Activated naive CD4-positive, alpha-beta T cell treated with anti-CD3 and anti-CD28 coated beads, Interleukin-2, amount 50 U/mL, for 16 hours (primary cell): ENCODE data around the gene BFSP1.

Source experiments
- DNase-seq: peaks from one replicate; pipeline ENCODE4 v3.0.0-alpha.2; 2020

Gene BFSP1

GRCh38 chr20:17518339-17519052 lies 12.7 kb downstream of the BFSP1 start:
- no peak for DNase-seq

DNA sequence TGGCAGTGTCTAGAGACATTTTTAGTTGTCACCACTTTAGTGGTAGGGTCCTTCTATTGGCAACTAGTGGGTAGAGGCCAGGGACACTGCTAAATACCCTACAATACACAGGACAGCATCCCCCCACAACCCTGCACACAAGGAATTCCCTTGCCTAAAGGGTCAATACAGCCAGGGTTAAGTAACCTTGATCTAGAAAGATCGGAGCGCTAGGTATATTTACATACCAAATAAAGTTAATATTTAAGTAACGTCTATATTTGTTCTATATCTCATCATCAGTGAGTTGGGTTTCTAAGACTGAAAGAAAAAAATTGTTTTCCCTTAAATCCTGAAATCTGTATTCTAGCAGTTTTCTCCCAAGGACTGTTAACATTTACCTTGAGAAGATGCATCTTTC lies 16.1 kb downstream of the BFSP1 start:
- DNase-seq, result no peak

- no peak for DNase-seq
These were observed 17.2 kb downstream of the BFSP1 start for GRCh38 chr20:17513939-17514338.

DNA sequence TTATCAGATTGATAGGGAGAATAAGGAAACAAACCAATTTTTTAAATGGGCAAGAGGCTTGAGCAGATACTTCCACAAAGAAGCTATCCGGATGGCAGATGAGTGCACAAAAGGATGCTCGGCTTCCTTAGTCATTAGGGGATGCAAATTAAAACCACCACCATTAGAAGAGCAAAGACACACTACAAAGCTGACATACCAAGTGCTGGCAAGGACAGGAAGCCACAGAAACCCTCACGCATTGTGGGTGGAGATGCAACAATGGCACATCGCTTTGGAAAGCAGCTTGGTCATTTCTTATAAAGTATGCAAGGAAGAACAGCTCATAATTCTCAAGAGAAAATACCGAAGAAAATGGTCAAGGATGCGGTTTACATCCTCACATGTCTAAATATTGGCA lies 19.8 kb downstream of the BFSP1 start:
- no peak for DNase-seq

DNA sequence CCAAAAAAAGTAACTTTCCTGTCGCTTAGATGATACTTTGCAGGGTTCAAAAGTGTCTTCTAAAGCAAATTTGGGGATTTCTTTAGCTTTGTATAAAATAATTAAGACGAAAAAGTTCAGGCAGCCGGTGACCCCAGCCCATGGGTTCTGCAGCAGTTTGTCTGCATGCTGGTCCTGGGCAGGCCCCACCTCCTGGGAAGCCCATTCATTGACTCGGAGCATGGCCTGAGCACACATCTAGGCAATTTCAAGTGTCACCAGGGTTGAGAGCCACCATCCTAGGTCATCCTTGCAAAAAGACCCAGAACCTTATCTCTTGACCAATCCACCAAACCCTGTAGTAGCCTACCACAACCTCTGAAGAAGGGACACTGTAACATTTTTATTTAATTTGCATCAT lies 20.6 kb downstream of the BFSP1 start:
- DNase-seq, result no peak

DNA sequence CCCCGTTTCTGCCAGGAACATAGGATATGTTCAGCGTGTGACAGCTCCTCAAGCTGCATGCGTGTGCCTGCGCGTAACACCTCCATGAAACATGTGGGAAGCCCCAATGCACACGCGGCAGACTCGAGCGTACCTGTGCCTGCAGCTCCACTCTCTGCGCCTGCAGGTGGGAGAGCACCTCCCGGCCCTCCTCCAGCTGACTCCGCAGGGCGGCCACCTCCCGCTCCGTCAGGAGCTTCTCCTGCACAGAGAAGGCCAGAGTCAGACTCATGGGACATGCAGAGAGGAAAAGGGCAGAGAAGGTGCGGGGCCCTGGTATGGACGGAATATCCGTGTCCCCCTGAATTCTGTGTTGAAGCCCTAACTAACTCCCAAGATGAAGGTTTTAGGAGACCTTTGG lies 22.4 kb downstream of the BFSP1 start:
- DNase-seq, result no peak

DNA sequence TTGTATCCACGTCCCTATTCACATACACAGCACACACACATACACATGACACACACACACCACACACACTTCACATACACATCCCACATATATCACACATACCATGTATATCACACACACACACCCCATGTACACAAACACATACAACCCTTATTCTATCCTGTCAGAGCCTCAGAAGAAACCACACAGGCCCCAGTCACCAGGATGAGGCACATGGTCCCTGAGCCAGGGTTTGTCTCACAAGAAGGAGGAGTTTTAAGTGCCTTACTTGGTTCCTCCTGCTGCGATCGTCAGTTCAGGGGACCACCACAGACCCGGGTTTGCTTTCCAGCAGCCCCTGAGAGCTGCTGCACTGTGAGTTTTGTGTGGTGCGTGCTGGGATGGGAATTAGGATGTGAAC lies 23.6 kb downstream of the BFSP1 start:
- no peak for DNase-seq

GRCh38 chr20:17507032-17507431 lies 24.1 kb downstream of the BFSP1 start:
- DNase-seq, result no peak

DNA sequence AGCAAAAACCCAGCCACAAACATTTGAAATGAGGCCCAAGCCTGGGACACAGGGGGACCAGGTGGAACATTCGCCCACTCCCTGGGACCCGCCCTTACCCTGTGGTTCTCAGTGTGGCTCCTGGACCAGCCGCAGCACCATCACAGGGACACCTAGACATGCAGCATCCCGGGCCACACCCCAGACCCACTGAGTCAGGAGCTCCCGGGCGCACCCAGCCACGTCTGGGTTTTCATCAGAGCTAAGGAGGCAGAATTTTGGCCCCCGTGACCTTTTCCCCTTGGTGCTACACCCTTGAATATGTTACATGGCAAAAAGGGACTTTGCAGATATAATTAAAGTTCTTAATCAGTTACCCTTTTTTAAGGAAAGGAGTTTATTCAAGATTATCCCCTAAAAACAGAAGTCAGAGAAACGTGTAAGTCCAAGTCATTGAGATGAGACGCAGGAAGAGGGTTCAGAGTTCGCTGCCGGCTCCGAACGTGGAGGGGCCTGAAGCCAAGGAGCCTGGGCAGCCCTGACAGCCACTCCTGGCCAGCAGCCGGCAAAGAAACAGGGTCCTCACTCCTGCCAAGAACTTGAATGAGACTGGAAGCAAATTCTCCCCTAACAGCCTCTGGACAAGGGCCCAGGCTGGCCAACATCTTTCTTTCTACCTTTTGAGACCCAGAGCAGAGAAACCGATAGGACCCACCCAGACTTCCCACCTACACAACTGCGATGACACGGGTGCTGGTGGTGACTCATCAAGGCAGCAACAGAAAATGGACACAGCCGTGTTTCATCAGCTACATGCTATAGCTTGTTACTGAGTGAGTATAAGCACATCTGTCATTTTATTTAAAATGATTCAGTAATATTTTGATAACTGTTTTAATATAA lies 25.3 kb downstream of the BFSP1 start:
- peak; percentile 63 for DNase-seq

- peak; percentile 20 for DNase-seq
These were observed 26.1 kb downstream of the BFSP1 start for GRCh38 chr20:17504898-17505635.

DNA sequence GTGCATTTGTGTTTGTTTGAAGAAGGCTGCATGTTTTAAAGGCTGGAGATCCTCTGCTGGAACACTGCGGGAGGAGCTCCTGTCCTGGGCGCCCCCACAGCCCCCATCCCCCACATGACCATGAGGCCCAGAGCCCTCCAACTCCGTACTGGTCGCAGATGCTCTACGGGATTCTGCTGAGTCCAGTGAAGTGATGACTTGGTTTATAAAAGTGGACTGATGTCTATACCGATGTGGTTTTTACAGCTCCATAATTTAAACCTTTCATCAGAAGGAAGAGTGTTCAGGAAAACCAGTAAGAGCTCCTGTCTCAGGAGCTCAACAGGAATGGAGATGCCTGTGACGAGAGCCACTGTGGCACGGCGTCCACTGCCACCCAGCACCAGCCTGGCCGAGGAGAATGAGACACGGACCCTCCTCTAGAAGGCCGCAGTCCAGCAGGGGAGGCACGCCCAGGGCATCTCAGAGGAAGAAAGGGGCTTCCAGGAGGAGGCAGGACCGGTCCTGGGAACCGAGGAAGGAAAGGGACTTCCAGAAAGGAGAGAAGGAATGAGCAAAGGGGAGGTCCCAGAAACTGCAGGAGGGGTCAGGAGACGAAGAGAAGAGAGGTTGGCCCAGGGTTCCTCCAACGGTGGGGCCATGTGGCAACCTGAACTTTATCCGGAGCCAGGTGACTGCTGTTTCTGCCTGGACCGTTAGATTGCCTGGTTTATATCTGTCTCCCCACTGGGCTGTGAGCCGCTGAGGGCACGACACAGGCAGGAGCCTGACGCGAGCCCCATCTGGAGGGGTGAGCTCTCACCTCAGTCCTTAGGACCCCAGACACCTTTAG lies 26.9 kb downstream of the BFSP1 start:
- peak; percentile 15 for DNase-seq

- no peak for DNase-seq
These were observed 27.7 kb downstream of the BFSP1 start for GRCh38 chr20:17503301-17504065.

DNA sequence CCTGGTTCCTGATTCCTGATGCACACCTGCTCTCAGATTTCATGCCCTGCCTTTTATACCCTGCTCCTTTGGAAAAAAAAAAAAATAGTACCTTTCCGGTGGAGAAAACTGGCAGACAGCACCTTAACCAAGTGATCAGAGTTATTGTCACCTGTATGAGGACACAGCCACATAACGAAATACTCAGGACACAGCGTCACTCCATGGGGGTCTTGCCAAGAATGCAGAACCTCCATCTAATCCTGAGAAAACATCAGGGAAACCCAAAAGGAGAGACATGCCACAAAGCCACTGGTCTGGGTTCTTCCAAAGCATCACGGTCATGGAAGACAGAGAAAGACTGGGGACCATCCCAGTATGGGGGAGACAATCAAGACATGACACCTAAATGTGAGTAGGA lies 29.1 kb downstream of the BFSP1 start:
- DNase-seq, result no peak

DNA sequence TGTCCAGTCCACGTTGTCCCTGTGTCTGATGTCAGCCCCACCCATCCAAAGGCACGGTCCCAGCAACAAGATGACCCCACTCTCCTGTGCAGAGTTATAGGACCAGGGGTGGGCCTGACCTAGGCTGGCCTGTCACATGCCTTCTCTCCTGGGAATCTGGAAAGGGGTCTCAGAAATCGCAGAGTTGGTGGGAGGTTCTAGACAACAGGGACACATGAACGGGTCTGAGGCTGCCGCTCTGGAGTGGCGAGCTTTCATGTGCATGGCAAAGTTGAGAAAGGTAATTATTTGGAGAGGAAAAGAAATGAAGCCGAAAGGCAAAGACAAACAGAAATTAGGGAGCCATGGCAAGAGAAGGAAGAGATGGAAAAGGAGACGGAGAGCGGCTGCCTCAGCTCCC lies 29.5 kb downstream of the BFSP1 start:
- no peak for DNase-seq

DNA sequence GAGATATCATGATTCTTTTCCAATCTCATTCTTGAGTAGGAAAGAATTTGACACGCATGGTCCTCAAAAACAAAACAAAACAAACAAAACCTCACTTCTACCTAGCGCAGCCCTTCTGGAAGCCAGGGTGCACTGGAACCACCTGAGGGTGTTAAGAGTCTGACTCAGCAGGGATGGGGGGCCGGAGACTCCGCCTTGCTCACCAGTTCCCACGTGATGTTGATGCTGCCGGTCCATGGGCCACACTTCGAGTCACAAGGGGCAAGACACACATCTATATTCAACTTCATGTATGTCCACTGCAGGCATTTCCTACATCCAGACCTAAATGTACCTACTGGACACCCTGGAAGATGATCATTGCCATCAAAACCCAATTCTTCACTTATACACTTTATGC lies 30.4 kb downstream of the BFSP1 start:
- DNase-seq, result no peak

- no peak for DNase-seq
These were observed 30.9 kb downstream of the BFSP1 start for GRCh38 chr20:17500271-17500670.

- DNase-seq, result no peak
These were observed 32.1 kb downstream of the BFSP1 start for GRCh38 chr20:17499041-17499440.

- DNase-seq, result no peak
These were observed 32.5 kb downstream of the BFSP1 start for GRCh38 chr20:17498641-17499040.

- DNase-seq, result no peak
These were observed 33.2 kb downstream of the BFSP1 start for GRCh38 chr20:17497821-17498580.

- no peak for DNase-seq
These were observed 35.4 kb downstream of the BFSP1 start for GRCh38 chr20:17495826-17496225.

- no peak for DNase-seq
These were observed 37.0 kb downstream of the BFSP1 start for GRCh38 chr20:17494201-17494600.
